Dendritic cell treated with granulocyte-macrophage colony-stimulating factor and Interleukin-4, amounts not matched to agents 40 ng/mL and 50 ng/mL, for 4 days (primary cell): ENCODE results near the gene CDK5.

Source experiments
- H3K27ac Mint-ChIP-seq: one replicate; pipeline ENCODE4 v1.8.0; 2022; ENCODE audit warnings: mild to moderate bottlenecking, mixed read lengths
- H3K27me3 Mint-ChIP-seq: one replicate; pipeline ENCODE4 v1.8.0; 2022; ENCODE audit warnings: mild to moderate bottlenecking, mixed read lengths
- H3K36me3 Mint-ChIP-seq: one replicate; pipeline ENCODE4 v1.8.0; 2022; ENCODE audit warnings: low read depth, mixed read lengths
- H3K4me1 Mint-ChIP-seq: one replicate; pipeline ENCODE4 v1.8.0; 2022; ENCODE audit warnings: low read depth, mixed read lengths
- H3K4me3 Mint-ChIP-seq: one replicate; pipeline ENCODE4 v1.8.0; 2022; ENCODE audit warnings: mild to moderate bottlenecking, moderate library complexity, mixed read lengths
- H3K9me3 Mint-ChIP-seq: one replicate; pipeline ENCODE4 v1.8.0; 2022; ENCODE audit warnings: mixed read lengths
- intact Hi-C: fragments of 100-400 bp; cut with micrococcal nuclease; formaldehyde crosslinking; loops from one replicate; pipeline ENCODE4 v1.15.0; 2022

Gene CDK5

GRCh38 chr7:151061213-151062110, 3.8 kb upstream of the CDK5 start:
- Mint-ChIP-seq H3K4me1 (peaks cover 48% of the 10 kb centered on the region), H3K27ac (peak overlapping the region; percentile 92), H3K4me3 (peak overlapping the region; percentile 91), H3K9me3 (no peaks in the 10 kb centered on the region), H3K36me3 (peaks cover 74% of the 10 kb centered on the region), H3K27me3 (no peaks in the 10 kb centered on the region)
- intact Hi-C loops, result no loop called here

GRCh38 chr7:151060416-151061212, 2.9 kb upstream of the CDK5 start:
- intact Hi-C loops, result no loop called here
- Mint-ChIP-seq H3K27me3 (no peaks in the 10 kb centered on the region), H3K9me3 (no peaks in the 10 kb centered on the region), H3K4me1 (peaks cover 52% of the 10 kb centered on the region), H3K4me3 (peak overlapping the region; percentile 91), H3K36me3 (peaks cover 68% of the 10 kb centered on the region), H3K27ac (peak overlapping the region; percentile 92)

- Mint-ChIP-seq H3K4me3 (peak overlapping the region; percentile 91), H3K4me1 (peaks cover 52% of the 10 kb centered on the region), H3K27me3 (no peaks in the 10 kb centered on the region), H3K27ac (peak overlapping the region; percentile 92), H3K36me3 (peaks cover 68% of the 10 kb centered on the region), H3K9me3 (no peaks in the 10 kb centered on the region)
- intact Hi-C loops, result no loop called here
Measured at GRCh38 chr7:151060113-151060415, 2.4 kb upstream of the CDK5 start.

- peak within 1 kb of the TSS; percentile 92 for H3K27ac Mint-ChIP-seq
- intact Hi-C loops, result loop anchor here (2.0 to 10.0 kb wide), 2 partner anchors 27 to 55 kb away; partner anchors contain the start of gene AGAP3
- no peaks in the 10 kb centered on the region for H3K9me3 Mint-ChIP-seq
- H3K36me3 Mint-ChIP-seq, result peaks cover 68% of the 10 kb centered on the region
- H3K27me3 Mint-ChIP-seq, result no peaks in the 10 kb centered on the region
- H3K4me3 Mint-ChIP-seq, result peak within 1 kb of the TSS; percentile 91
- H3K4me1 Mint-ChIP-seq, result peaks cover 55% of the 10 kb centered on the region
Measured at GRCh38 chr7:151059367-151060112, 1.8 kb upstream of the CDK5 start, which contains the start of gene SLC4A2. Gene SLC4A2 (plus strand): TSS chr7:151059589. CDS start chr7:151061988, 2,399 bp downstream.

- no peaks in the 10 kb centered on the region for H3K9me3 Mint-ChIP-seq
- peak overlapping the region; percentile 91 for H3K4me3 Mint-ChIP-seq
- peaks cover 68% of the 10 kb centered on the region for H3K36me3 Mint-ChIP-seq
- H3K27me3 Mint-ChIP-seq, result no peaks in the 10 kb centered on the region
- peak overlapping the region; percentile 92 for H3K27ac Mint-ChIP-seq
- intact Hi-C loops, result loop anchor here (1.0 to 10.0 kb wide), 3 partner anchors 28 to 56 kb away; partner anchors contain the start of genes ABCB8 and AGAP3
- H3K4me1 Mint-ChIP-seq, result peaks cover 61% of the 10 kb centered on the region
Measured at GRCh38 chr7:151058781-151059366, 1.2 kb upstream of the CDK5 start.

GRCh38 chr7:151057989-151058780, 488 bp upstream of the CDK5 start:
- Mint-ChIP-seq H3K36me3 (peaks cover 68% of the 10 kb centered on the region), H3K4me1 (peaks cover 68% of the 10 kb centered on the region), H3K4me3 (peak overlapping the region; percentile 91), H3K9me3 (no peaks in the 10 kb centered on the region), H3K27ac (peak overlapping the region; percentile 92), H3K27me3 (no peaks in the 10 kb centered on the region)
- intact Hi-C loops, result loop anchor here (1.0 to 10.0 kb wide), 3 partner anchors 29 to 57 kb away; partner anchors contain the start of genes ABCB8 and AGAP3

GRCh38 chr7:151056666-151057505, 811 bp downstream of the CDK5 start:
- peaks cover 63% of the 10 kb centered on the region for H3K36me3 Mint-ChIP-seq
- H3K27ac Mint-ChIP-seq, result peak overlapping the region; percentile 92
- H3K4me3 Mint-ChIP-seq, result peak overlapping the region; percentile 91
- intact Hi-C loops, result loop anchor here (10.0 kb wide), 1 partner anchor 58 kb away; no protein-coding TSS in a partner anchor
- H3K4me1 Mint-ChIP-seq, result peaks cover 76% of the 10 kb centered on the region
- H3K9me3 Mint-ChIP-seq, result no peaks in the 10 kb centered on the region
- no peaks in the 10 kb centered on the region for H3K27me3 Mint-ChIP-seq

- H3K27ac Mint-ChIP-seq, result no peak overlapping the region
- intact Hi-C loops, result loop anchor here (10.0 kb wide), 1 partner anchor 59 kb away; no protein-coding TSS in a partner anchor
- H3K4me1 Mint-ChIP-seq, result peaks cover 70% of the 10 kb centered on the region
- peaks cover 62% of the 10 kb centered on the region for H3K36me3 Mint-ChIP-seq
- no peaks in the 10 kb centered on the region for H3K9me3 Mint-ChIP-seq
- no peak overlapping the region for H3K4me3 Mint-ChIP-seq
- H3K27me3 Mint-ChIP-seq, result peaks cover 3% of the 10 kb centered on the region
Measured at GRCh38 chr7:151056283-151056665, 1.4 kb downstream of the CDK5 start.

GRCh38 chr7:151053751-151054150, 3.9 kb downstream of the CDK5 start:
- peaks cover 48% of the 10 kb centered on the region for H3K4me1 Mint-ChIP-seq
- intact Hi-C loops, result loop anchor here (10.0 kb wide), 1 partner anchor 61 kb away; no protein-coding TSS in a partner anchor
- peak overlapping the region; percentile 21 for H3K27ac Mint-ChIP-seq
- H3K27me3 Mint-ChIP-seq, result peaks cover 24% of the 10 kb centered on the region
- H3K36me3 Mint-ChIP-seq, result peaks cover 47% of the 10 kb centered on the region
- H3K9me3 Mint-ChIP-seq, result no peaks in the 10 kb centered on the region
- no peak overlapping the region for H3K4me3 Mint-ChIP-seq

GRCh38 chr7:151053096-151053495, 4.6 kb downstream of the CDK5 start:
- intact Hi-C loops, result loop anchor here (10.0 kb wide), 1 partner anchor 62 kb away; no protein-coding TSS in a partner anchor
- Mint-ChIP-seq H3K27ac (peak overlapping the region; percentile 21), H3K27me3 (peaks cover 28% of the 10 kb centered on the region), H3K4me3 (no peak overlapping the region), H3K9me3 (no peaks in the 10 kb centered on the region), H3K36me3 (peaks cover 47% of the 10 kb centered on the region), H3K4me1 (peaks cover 42% of the 10 kb centered on the region)

- H3K9me3 Mint-ChIP-seq, result no peaks in the 10 kb centered on the region
- H3K27me3 Mint-ChIP-seq, result peaks cover 31% of the 10 kb centered on the region
- peaks cover 38% of the 10 kb centered on the region for H3K4me1 Mint-ChIP-seq
- intact Hi-C loops, result loop anchor here (10.0 kb wide), 1 partner anchor 64 kb away; no protein-coding TSS in a partner anchor
- peaks cover 40% of the 10 kb centered on the region for H3K36me3 Mint-ChIP-seq
- H3K4me3 Mint-ChIP-seq, result no peak overlapping the region
- no peak overlapping the region for H3K27ac Mint-ChIP-seq
Measured at GRCh38 chr7:151051108-151051507, 6.6 kb downstream of the CDK5 start.
